GM19372 (cell line): Measurements from ENCODE around the gene MCU.
"Not testable (repeated sequence)": the region's sequence is repeated elsewhere in the genome, so short reads cannot be mapped to it uniquely, and the experiment has no call there.

Experiments used
- ATAC-seq: cut with Tn5 transposase; IDR thresholded peaks from one replicate; pipeline ENCODE4 v1.9.1; 2021; ENCODE audit warnings: mild to moderate bottlenecking, low read depth, moderate library complexity; ENCODE audit not compliant: unreplicated experiment

Gene MCU

DNA sequence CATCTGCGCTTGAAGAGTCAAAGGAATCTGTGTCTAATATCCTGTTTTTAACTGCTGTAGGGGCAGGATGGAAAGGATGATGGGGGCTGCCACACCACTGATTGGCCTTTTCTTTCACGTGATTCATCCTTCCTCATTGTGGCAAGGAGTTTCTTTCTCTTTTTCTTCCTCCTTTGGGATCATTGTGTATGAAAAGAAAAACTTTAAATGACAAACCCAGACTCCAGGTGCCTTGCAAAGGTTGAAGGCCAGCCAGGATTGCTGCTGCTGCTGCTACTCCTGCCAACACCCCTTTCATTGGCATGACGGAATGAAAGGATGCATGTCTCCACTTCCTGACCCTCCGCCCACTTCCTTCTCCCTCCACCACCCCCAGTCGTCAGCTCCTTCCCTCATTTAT is 195.1 kb downstream of the MCU start:
- ATAC-seq = no peak

GRCh38 chr10:72888151-72888638 is 196.3 kb downstream of the MCU start:
- ATAC-seq = no peak

- no peak for ATAC-seq
These were observed 197.5 kb downstream of the MCU start for GRCh38 chr10:72889391-72889831.

- ATAC-seq = no peak
These were observed 198.1 kb downstream of the MCU start for GRCh38 chr10:72890086-72890485.

- ATAC-seq = no peak
These were observed 201.3 kb downstream of the MCU start, which contains the start of gene OIT3 for GRCh38 chr10:72893136-72893798. OIT3 (plus strand) TSS chr10:72893739; CDS start chr10:72893799, 60 bp downstream.

DNA sequence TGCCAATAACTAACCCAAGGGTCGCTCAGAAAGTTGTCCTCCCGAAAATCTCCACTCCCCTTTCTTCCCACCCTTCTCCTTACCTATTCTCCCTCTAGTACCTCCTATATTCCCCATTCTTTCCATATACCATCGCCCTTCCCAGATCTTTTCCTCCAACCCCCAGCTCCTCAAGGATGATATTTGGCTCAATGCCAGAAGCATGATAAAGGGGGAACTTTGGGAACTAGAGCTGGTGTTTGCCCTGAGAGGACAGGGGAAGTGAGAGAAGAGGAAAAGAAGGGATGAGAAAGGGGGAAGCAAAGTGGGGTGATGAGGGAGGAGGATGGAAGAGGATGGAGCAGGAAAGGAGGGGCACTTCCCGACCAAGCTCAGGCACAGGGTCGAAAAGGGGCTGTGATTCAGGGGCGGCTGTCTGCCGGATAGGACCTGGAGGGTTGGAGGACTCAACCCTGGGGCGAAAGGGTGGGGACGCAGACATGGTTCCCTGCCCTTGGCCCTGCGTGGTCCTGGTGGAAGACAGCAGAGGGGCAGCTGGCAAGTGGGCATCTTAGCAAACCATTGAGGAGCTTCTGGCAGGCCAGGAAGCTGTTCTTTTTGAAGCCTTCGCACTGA is 203.4 kb downstream of the MCU start:
- ATAC-seq = no peak

DNA sequence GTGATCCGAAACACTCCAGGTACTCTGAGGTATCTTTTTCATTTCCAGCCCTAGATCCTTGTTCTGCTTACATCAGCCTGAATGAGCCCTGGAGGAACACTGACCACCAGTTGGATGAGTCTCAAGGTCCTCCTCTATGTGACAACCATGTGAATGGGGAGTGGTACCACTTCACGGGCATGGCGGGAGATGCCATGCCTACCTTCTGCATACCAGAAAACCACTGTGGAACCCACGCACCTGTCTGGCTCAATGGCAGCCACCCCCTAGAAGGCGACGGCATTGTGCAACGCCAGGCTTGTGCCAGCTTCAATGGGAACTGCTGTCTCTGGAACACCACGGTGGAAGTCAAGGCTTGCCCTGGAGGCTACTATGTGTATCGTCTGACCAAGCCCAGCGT is 206.7 kb downstream of the MCU start:
- no peak for ATAC-seq

GRCh38 chr10:72899545-72899944 is 207.6 kb downstream of the MCU start:
- no peak for ATAC-seq

GRCh38 chr10:72903941-72904446 is 212.1 kb downstream of the MCU start:
- not testable (repeated sequence) for ATAC-seq

DNA sequence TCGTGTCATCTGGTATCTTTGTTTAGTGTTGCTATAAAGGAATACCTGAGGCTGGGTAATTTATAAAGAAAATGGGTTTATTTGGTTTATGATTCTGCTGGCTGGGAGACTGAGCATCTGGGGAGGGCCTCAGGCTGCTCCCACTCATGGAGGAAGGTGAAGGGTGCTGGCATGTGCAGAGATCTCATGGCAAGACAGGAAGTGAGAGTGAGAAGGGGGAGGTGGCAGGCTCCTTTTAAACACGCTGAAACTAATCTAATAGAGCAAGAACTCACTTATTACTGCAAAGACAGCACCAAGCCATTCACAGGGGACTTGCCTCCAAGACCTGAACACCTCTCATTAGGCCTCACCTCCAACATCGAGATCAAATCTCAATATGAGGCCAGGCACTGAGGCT is 212.9 kb downstream of the MCU start:
- ATAC-seq = no peak

DNA sequence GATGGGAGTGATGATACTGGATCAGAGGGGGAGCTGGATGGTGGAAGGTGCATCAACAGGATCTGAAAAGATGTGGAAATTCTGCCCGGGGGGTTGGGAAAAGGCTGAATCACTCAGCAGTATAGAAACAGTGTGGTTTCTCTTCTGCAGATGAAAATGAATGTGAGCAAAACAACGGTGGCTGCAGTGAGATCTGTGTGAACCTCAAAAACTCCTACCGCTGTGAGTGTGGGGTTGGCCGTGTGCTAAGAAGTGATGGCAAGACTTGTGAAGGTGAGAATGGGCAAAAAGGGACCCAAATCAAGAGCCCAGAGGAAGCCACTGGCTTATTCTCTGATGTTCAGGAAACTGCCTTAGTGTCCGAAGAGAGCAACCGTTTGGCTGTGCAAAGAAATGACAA is 214.5 kb downstream of the MCU start:
- ATAC-seq = no peak

GRCh38 chr10:72910705-72911104 is 218.8 kb downstream of the MCU start:
- no peak for ATAC-seq

GRCh38 chr10:72911758-72912157 is 219.8 kb downstream of the MCU start:
- no peak for ATAC-seq

GRCh38 chr10:72912736-72913135 is 220.8 kb downstream of the MCU start:
- ATAC-seq = no peak

DNA sequence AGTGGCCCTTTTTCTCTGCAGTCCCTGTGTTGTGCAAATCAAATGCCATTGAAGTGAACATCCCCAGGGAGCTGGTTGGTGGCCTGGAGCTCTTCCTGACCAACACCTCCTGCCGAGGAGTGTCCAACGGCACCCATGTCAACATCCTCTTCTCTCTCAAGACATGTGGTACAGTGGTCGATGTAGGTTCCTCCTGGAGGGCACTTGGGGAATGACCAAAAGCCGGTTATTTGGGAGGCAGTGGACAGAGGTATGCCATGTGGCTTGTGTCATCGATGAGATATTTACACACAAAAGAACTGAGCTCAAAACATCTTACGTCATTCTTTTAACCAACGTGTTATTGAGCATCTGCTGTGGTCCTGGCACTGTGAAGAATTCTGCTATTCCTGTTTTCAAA is 221.3 kb downstream of the MCU start:
- no peak for ATAC-seq

DNA sequence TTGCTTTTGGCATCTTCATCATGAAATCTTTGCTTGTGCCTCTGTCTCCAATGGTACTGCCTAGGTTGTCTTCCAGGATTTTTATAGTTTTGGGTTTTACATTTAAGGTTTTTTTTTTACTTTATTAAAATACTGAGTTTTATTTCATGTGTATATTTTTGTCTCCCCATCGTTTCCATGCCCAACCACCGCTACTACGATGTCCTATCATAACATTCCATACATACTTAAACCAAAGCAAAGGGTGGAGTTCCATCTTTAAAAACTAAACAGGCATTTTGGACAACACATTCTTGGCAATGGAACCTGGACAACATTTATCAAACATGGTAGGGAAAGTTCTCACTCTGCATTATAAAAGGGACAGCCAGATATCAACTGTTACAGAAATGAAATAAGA is 225.3 kb downstream of the MCU start:
- ATAC-seq = not testable (repeated sequence)

GRCh38 chr10:72917803-72918332 is 225.9 kb downstream of the MCU start:
- ATAC-seq = not testable (repeated sequence)

GRCh38 chr10:72918352-72918751 is 226.4 kb downstream of the MCU start:
- ATAC-seq = no peak

DNA sequence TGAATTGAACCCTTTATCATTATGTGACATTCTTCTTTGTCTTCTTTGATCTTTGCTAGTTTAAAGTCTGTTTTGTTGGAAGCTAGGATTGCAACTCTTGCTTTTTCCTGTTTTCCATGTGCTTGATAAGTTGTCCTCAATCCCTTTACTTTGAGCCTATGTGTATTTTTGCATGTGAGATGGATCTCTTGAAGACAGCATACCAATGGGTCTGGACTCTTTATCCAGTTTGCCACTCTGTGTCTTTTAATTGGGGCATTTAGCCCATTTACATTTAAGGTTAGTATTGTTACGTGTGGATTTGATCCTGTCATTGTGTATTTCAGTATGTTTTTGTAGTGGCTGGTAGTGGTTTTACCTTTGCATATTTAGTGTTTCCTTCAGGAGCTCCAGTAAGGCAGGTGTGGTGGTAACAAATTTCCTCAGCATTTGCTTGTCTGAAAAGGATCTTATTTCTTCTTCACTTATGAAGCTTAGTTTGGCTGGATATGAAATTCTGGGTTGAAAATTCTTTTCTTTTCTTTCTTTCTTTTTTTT is 229.3 kb downstream of the MCU start:
- not testable (repeated sequence) for ATAC-seq

- no peak for ATAC-seq
These were observed 232.4 kb downstream of the MCU start for GRCh38 chr10:72924351-72924750.

- ATAC-seq = no peak
These were observed 234.1 kb downstream of the MCU start for GRCh38 chr10:72925951-72926465.
